ENCODE measurements around the gene ILDR2. TPM values are rescaled to one million over a fixed set of nuclear protein-coding genes. Genes with fewer than 3 reads are reported as not detected.
A peak's percentile ranks its signal among the peaks of the same experiment; 100 is the strongest.

Gene ILDR2
- total and polyA plus RNA-seq, 5 donors from 2014 or later = 0.29 to 0.67 TPM; not detected in 3

GRCh38 chr1:166907763-166908162 is 67.6 kb downstream of the ILDR2 start:
- DNase-seq (no peak), ATAC-seq (ENCODE audit: low read depth in 2 of 2) (no peak)
- Histone ChIP-seq H3K4me3 (ENCODE audit: low read depth, low read length) (no peak overlapping the region), H3K36me3 (ENCODE audit: control insufficient read depth, insufficient read depth, low read length) (no peaks in the 10 kb centered on the region), H3K4me1 (ENCODE audit: control insufficient read depth, insufficient read depth, low read length, poor library complexity, severe bottlenecking) (no peaks in the 10 kb centered on the region), H3K9me3 (ENCODE audit: control insufficient read depth in 2 of 2, low read length in 2 of 2) (peaks cover 0 to 2% of the 10 kb centered on the region in 2 experiments), H3K27me3 (ENCODE audit: control insufficient read depth, insufficient read depth, low read length) (peaks cover 3% of the 10 kb centered on the region), H3K27ac (ENCODE audit: insufficient read depth, low read length, poor library complexity, severe bottlenecking) (no peak overlapping the region)
- H3K36me3 Mint-ChIP-seq = no peaks in the 10 kb centered on the region
- peaks cover 12% of the 10 kb centered on the region for H3K27me3 Mint-ChIP-seq
- H3K4me1 Mint-ChIP-seq = peaks cover 0 to 6% (median 3%) of the 10 kb centered on the region in 4 donors
- H3K4me3 Mint-ChIP-seq = no peak overlapping the region
- H3K27ac Mint-ChIP-seq = no peak overlapping the region
- H3K9me3 Mint-ChIP-seq = peaks cover 0 to 4% (median 0%) of the 10 kb centered on the region in 7 donors

GRCh38 chr1:166907051-166907450 is 68.3 kb downstream of the ILDR2 start:
- Mint-ChIP-seq H3K4me1 (peaks cover 0 to 6% (median 3%) of the 10 kb centered on the region in 4 donors), H3K9me3 (peaks cover 0 to 2% (median 0%) of the 10 kb centered on the region in 7 donors), H3K36me3 (no peaks in the 10 kb centered on the region), H3K27ac (no peak overlapping the region), H3K4me3 (no peak overlapping the region), H3K27me3 (peaks cover 12% of the 10 kb centered on the region)
- DNase-seq (no peak), ATAC-seq (ENCODE audit: low read depth in 2 of 2) (no peak)
- Histone ChIP-seq H3K9me3 (ENCODE audit: control insufficient read depth in 2 of 2, low read length in 2 of 2) (peaks cover 0 to 2% of the 10 kb centered on the region in 2 experiments), H3K27ac (ENCODE audit: insufficient read depth, low read length, poor library complexity, severe bottlenecking) (no peak overlapping the region), H3K4me1 (ENCODE audit: control insufficient read depth, insufficient read depth, low read length, poor library complexity, severe bottlenecking) (no peaks in the 10 kb centered on the region), H3K4me3 (ENCODE audit: low read depth, low read length) (no peak overlapping the region), H3K27me3 (ENCODE audit: control insufficient read depth, insufficient read depth, low read length) (peaks cover 3% of the 10 kb centered on the region), H3K36me3 (ENCODE audit: control insufficient read depth, insufficient read depth, low read length) (no peaks in the 10 kb centered on the region)

DNA sequence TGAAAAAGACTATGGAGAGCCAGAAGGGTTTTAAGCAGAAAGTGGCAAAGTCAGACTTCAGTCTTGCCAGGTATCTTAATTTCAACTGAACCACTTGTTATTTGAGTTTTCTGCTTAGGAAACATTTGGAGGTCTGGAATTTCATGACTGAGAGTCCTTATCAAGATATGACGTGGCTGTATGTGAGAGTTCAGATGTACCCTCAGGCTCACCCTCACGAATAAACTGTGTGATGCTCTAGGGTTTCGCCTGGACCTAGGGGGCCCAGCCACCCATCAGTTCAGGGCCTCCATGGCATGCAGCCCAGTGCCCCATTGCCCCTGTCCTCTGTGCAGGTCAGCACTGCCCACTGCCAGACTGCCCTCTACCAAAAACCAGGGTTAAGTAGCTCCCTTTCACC is 68.7 kb downstream of the ILDR2 start:
- H3K4me1 ChIP-seq (ENCODE audit: control insufficient read depth, insufficient read depth, low read length, poor library complexity, severe bottlenecking) = no peaks in the 10 kb centered on the region
- no peak overlapping the region for H3K4me3 Mint-ChIP-seq
- no peaks in the 10 kb centered on the region for H3K36me3 ChIP-seq (ENCODE audit: control insufficient read depth, insufficient read depth, low read length)
- H3K27me3 Mint-ChIP-seq = peaks cover 12% of the 10 kb centered on the region
- H3K27ac Mint-ChIP-seq = peak overlapping the region in 1 of 3 donors; percentile 5
- no peaks in the 10 kb centered on the region for H3K36me3 Mint-ChIP-seq
- peaks cover 0 to 6% (median 3%) of the 10 kb centered on the region in 4 donors for H3K4me1 Mint-ChIP-seq
- H3K4me3 ChIP-seq (ENCODE audit: low read depth, low read length) = no peak overlapping the region
- H3K9me3 Mint-ChIP-seq = peaks cover 0 to 2% (median 0%) of the 10 kb centered on the region in 7 donors
- H3K27ac ChIP-seq (ENCODE audit: insufficient read depth, low read length, poor library complexity, severe bottlenecking) = no peak overlapping the region
- H3K9me3 ChIP-seq (ENCODE audit: control insufficient read depth in 2 of 2, low read length in 2 of 2) = peaks cover 0 to under 1% of the 10 kb centered on the region in 2 experiments
- DNase-seq (no peak), ATAC-seq (ENCODE audit: low read depth in 2 of 2) (no peak)
- peaks cover 3% of the 10 kb centered on the region for H3K27me3 ChIP-seq (ENCODE audit: control insufficient read depth, insufficient read depth, low read length)

- Histone ChIP-seq H3K4me3 (ENCODE audit: low read depth, low read length) (no peak overlapping the region), H3K36me3 (ENCODE audit: control insufficient read depth, insufficient read depth, low read length) (no peaks in the 10 kb centered on the region), H3K27me3 (ENCODE audit: control insufficient read depth, insufficient read depth, low read length) (peaks cover 3% of the 10 kb centered on the region), H3K27ac (ENCODE audit: insufficient read depth, low read length, poor library complexity, severe bottlenecking) (no peak overlapping the region), H3K4me1 (ENCODE audit: control insufficient read depth, insufficient read depth, low read length, poor library complexity, severe bottlenecking) (no peaks in the 10 kb centered on the region), H3K9me3 (ENCODE audit: control insufficient read depth in 2 of 2, low read length in 2 of 2) (no peaks in the 10 kb centered on the region)
- peaks cover 0 to 6% (median 3%) of the 10 kb centered on the region in 4 donors for H3K4me1 Mint-ChIP-seq
- peaks cover 0 to 2% (median 0%) of the 10 kb centered on the region in 7 donors for H3K9me3 Mint-ChIP-seq
- DNase-seq (no peak), ATAC-seq (ENCODE audit: low read depth in 2 of 2) (no peak)
- peak overlapping the region in 1 of 3 donors; percentile 5 for H3K27ac Mint-ChIP-seq
- no peak overlapping the region for H3K4me3 Mint-ChIP-seq
- H3K27me3 Mint-ChIP-seq = peaks cover 14% of the 10 kb centered on the region
- H3K36me3 Mint-ChIP-seq = no peaks in the 10 kb centered on the region
These were observed 69.4 kb downstream of the ILDR2 start for GRCh38 chr1:166905900-166906299.

GRCh38 chr1:166905136-166905535 is 70.2 kb downstream of the ILDR2 start:
- Mint-ChIP-seq H3K4me1 (no peaks in the 10 kb centered on the region), H3K36me3 (no peaks in the 10 kb centered on the region), H3K27me3 (peaks cover 20% of the 10 kb centered on the region), H3K9me3 (peaks cover 0 to 2% (median 0%) of the 10 kb centered on the region in 7 donors), H3K4me3 (no peak overlapping the region), H3K27ac (no peak overlapping the region)
- Histone ChIP-seq H3K27me3 (ENCODE audit: control insufficient read depth, insufficient read depth, low read length) (peaks cover 3% of the 10 kb centered on the region), H3K9me3 (ENCODE audit: control insufficient read depth in 2 of 2, low read length in 2 of 2) (no peaks in the 10 kb centered on the region), H3K27ac (ENCODE audit: insufficient read depth, low read length, poor library complexity, severe bottlenecking) (no peak overlapping the region), H3K4me3 (ENCODE audit: low read depth, low read length) (no peak overlapping the region), H3K4me1 (ENCODE audit: control insufficient read depth, insufficient read depth, low read length, poor library complexity, severe bottlenecking) (no peaks in the 10 kb centered on the region), H3K36me3 (ENCODE audit: control insufficient read depth, insufficient read depth, low read length) (no peaks in the 10 kb centered on the region)
- no peak for DNase-seq
- ATAC-seq (ENCODE audit: low read depth in 2 of 2) = no peak

DNA sequence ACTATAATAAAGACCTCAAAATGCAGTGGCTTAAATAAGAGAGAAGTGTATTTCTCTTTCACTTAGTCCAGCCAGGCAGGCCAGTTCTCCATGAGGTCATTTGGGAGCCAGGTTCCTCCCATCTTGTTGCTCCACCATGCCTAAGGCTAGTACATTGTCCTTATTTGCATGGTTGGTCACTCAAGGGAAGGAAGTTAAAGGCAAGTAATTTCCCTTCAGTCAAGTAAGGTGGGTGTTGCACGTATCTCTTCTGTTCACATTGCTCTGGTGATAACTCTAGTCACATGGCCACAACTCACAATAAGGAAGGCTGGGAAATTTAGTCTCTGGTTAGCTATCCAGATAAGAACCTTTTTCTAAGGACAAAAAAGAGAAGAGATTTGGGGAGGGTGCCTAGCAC is 72.1 kb downstream of the ILDR2 start:
- ATAC-seq (ENCODE audit: low read depth in 2 of 2) (no peak), DNase-seq (no peak)
- peaks cover 2% of the 10 kb centered on the region for H3K27me3 ChIP-seq (ENCODE audit: control insufficient read depth, insufficient read depth, low read length)
- Mint-ChIP-seq H3K36me3 (no peaks in the 10 kb centered on the region), H3K27ac (no peak overlapping the region), H3K27me3 (peaks cover 30% of the 10 kb centered on the region), H3K4me1 (no peaks in the 10 kb centered on the region), H3K9me3 (peaks cover 0 to 7% (median under 1%) of the 10 kb centered on the region in 7 donors), H3K4me3 (no peak overlapping the region)
- no peak overlapping the region for H3K27ac ChIP-seq (ENCODE audit: insufficient read depth, low read length, poor library complexity, severe bottlenecking)
- H3K4me1 ChIP-seq (ENCODE audit: control insufficient read depth, insufficient read depth, low read length, poor library complexity, severe bottlenecking) = no peaks in the 10 kb centered on the region
- no peak overlapping the region for H3K4me3 ChIP-seq (ENCODE audit: low read depth, low read length)
- no peaks in the 10 kb centered on the region for H3K36me3 ChIP-seq (ENCODE audit: control insufficient read depth, insufficient read depth, low read length)
- H3K9me3 ChIP-seq (ENCODE audit: control insufficient read depth in 2 of 2, low read length in 2 of 2) = no peaks in the 10 kb centered on the region

- H3K9me3 Mint-ChIP-seq = peaks cover 0 to 8% (median 5%) of the 10 kb centered on the region in 7 donors
- DNase-seq (no peak), ATAC-seq (ENCODE audit: low read depth in 2 of 2) (no peak)
- H3K4me3 Mint-ChIP-seq = no peak overlapping the region
- H3K27ac ChIP-seq (ENCODE audit: insufficient read depth, low read length, poor library complexity, severe bottlenecking) = no peak overlapping the region
- H3K4me3 ChIP-seq (ENCODE audit: low read depth, low read length) = no peak overlapping the region
- peaks cover 7 to 9% of the 10 kb centered on the region in 2 experiments for H3K9me3 ChIP-seq (ENCODE audit: control insufficient read depth in 2 of 2, low read length in 2 of 2)
- H3K4me1 Mint-ChIP-seq = no peaks in the 10 kb centered on the region
- H3K36me3 ChIP-seq (ENCODE audit: control insufficient read depth, insufficient read depth, low read length) = no peaks in the 10 kb centered on the region
- peaks cover 31% of the 10 kb centered on the region for H3K27me3 Mint-ChIP-seq
- no peaks in the 10 kb centered on the region for H3K36me3 Mint-ChIP-seq
- no peak overlapping the region for H3K27ac Mint-ChIP-seq
- H3K27me3 ChIP-seq (ENCODE audit: control insufficient read depth, insufficient read depth, low read length) = peaks cover 9% of the 10 kb centered on the region
- no peaks in the 10 kb centered on the region for H3K4me1 ChIP-seq (ENCODE audit: control insufficient read depth, insufficient read depth, low read length, poor library complexity, severe bottlenecking)
These were observed 73.1 kb downstream of the ILDR2 start for GRCh38 chr1:166902279-166902678.

DNA sequence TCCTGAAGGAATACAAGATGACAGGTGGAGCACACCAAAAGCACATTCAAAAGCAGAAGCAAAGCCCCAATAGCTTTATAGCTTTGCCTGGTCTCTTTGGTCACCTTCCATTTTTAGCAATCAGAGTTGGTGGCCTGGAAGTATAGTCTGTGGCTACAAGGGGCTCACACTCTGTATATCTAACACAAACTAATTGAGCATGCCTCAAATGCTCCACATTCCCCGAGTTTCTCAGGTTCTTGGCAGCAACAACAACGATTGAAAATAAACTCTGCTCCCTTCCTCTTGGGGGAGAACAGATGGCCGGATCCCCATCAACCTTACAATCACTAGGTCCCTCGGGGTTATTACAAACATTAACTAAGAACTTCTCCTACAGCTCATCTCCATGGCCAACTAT is 74.4 kb downstream of the ILDR2 start:
- Histone ChIP-seq H3K9me3 (ENCODE audit: control insufficient read depth in 2 of 2, low read length in 2 of 2) (peaks cover 9 to 10% of the 10 kb centered on the region in 2 experiments), H3K27ac (ENCODE audit: insufficient read depth, low read length, poor library complexity, severe bottlenecking) (no peak overlapping the region), H3K27me3 (ENCODE audit: control insufficient read depth, insufficient read depth, low read length) (peaks cover 11% of the 10 kb centered on the region), H3K36me3 (ENCODE audit: control insufficient read depth, insufficient read depth, low read length) (no peaks in the 10 kb centered on the region), H3K4me1 (ENCODE audit: control insufficient read depth, insufficient read depth, low read length, poor library complexity, severe bottlenecking) (no peaks in the 10 kb centered on the region), H3K4me3 (ENCODE audit: low read depth, low read length) (no peak overlapping the region)
- Mint-ChIP-seq H3K4me3 (no peak overlapping the region), H3K9me3 (peaks cover 2 to 13% (median 7%) of the 10 kb centered on the region in 7 donors), H3K27me3 (peaks cover 31% of the 10 kb centered on the region), H3K36me3 (no peaks in the 10 kb centered on the region), H3K4me1 (no peaks in the 10 kb centered on the region), H3K27ac (no peak overlapping the region)
- no peak for DNase-seq
- no peak for ATAC-seq (ENCODE audit: low read depth in 2 of 2)
